Activated naive CD4-positive, alpha-beta T cell (primary cell): ENCODE measurements around the gene RNF130.

Experiments
- DNase-seq, 4 experiments: peaks; one replicate each; lab custom pipeline; 2025; lab: John Stamatoyannopoulos, UW

Gene RNF130

GRCh38 chr5:180085837-180086236, 14.3 kb upstream of the RNF130 start:
- DNase-seq: no peak

GRCh38 chr5:180084638-180085561, 13.3 kb upstream of the RNF130 start:
- no peak for DNase-seq

- DNase-seq: no peak
These were observed 12.0 kb upstream of the RNF130 start for GRCh38 chr5:180083529-180084060.

GRCh38 chr5:180082633-180083420, 11.3 kb upstream of the RNF130 start:
- DNase-seq: no peak

- no peak for DNase-seq
These were observed 9.9 kb upstream of the RNF130 start for GRCh38 chr5:180081481-180081880.

GRCh38 chr5:180080486-180081280, 9.1 kb upstream of the RNF130 start:
- DNase-seq: peak in 1 of 4 experiments; percentile 15

- DNase-seq: no peak
These were observed 8.3 kb upstream of the RNF130 start for GRCh38 chr5:180079702-180080466.

GRCh38 chr5:180078348-180078747, 6.8 kb upstream of the RNF130 start:
- DNase-seq: no peak

- no peak for DNase-seq
These were observed 6.2 kb upstream of the RNF130 start for GRCh38 chr5:180077594-180078284.

GRCh38 chr5:180075703-180076102, 4.1 kb upstream of the RNF130 start:
- no peak for DNase-seq

- no peak for DNase-seq
These were observed 2.9 kb upstream of the RNF130 start for GRCh38 chr5:180074462-180074861.

GRCh38 chr5:180072556-180072955, 997 bp upstream of the RNF130 start:
- DNase-seq: no peak

GRCh38 chr5:180072256-180072548, 643 bp upstream of the RNF130 start:
- no peak for DNase-seq

GRCh38 chr5:180070756-180071530, 616 bp downstream of the RNF130 start:
- no peak for DNase-seq

GRCh38 chr5:180069589-180070247, 1.8 kb downstream of the RNF130 start:
- DNase-seq: no peak

- DNase-seq: no peak
These were observed 3.0 kb downstream of the RNF130 start for GRCh38 chr5:180068519-180069090.

- DNase-seq: no peak
These were observed 3.6 kb downstream of the RNF130 start for GRCh38 chr5:180067986-180068385.

- no peak for DNase-seq
These were observed 11.4 kb downstream of the RNF130 start for GRCh38 chr5:180060192-180060591.

GRCh38 chr5:180059326-180059725, 12.2 kb downstream of the RNF130 start:
- no peak for DNase-seq
